ENCODE measurements around the gene MAP4K4.

The MAP4K4 gene

GRCh38 chr2:101699755-101700461, 2.4 kb downstream of the MAP4K4 start:
- Mint-ChIP-seq H3K27ac (no peak overlapping the region), H3K36me3 (peaks cover 28 to 36% of the 10 kb centered on the region in 2 donors), H3K9me3 (peaks cover 3 to 5% of the 10 kb centered on the region in 2 donors), H3K4me1 (peaks cover 30 to 48% of the 10 kb centered on the region in 2 donors), H3K4me3 (no peak overlapping the region), H3K27me3 (no peaks in the 10 kb centered on the region)
- no peak for DNase-seq
- no peak for ATAC-seq (replicated peaks)

DNA sequence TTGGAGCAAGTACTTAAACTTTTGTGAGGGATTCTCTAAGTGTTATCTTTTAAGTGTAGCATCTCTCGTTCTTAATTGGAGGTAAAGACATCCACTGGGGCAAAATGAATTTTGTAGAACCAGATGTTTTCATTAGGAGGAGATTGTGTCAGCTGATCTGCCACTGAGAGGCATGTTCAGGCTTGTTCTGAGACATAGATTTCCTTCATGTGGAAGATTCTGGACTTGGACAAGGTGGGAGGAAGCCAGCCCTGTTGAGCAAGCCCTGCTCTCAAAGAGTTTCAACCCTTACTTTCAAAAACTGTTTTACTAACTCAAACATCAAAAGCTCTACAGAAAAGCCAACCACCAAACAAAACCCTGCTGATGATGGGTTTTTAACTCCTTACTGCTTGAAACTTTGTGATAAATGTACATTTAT, 6.5 kb downstream of the MAP4K4 start:
- Mint-ChIP-seq H3K4me3 (peak overlapping the region; percentile 20 to 60), H3K36me3 (peaks cover 37 to 52% of the 10 kb centered on the region in 2 donors), H3K27me3 (no peaks in the 10 kb centered on the region), H3K9me3 (peaks cover 3 to 5% of the 10 kb centered on the region in 2 donors), H3K27ac (peak overlapping the region; percentile 87), H3K4me1 (peaks cover 47 to 75% of the 10 kb centered on the region in 2 donors)
- ATAC-seq (replicated peaks) (peak; percentile 13 to 24), DNase-seq (no peak)

GRCh38 chr2:101704816-101705578, 7.5 kb downstream of the MAP4K4 start:
- DNase-seq: no peak
- Mint-ChIP-seq H3K4me3 (peak overlapping the region; percentile 49 to 60), H3K27me3 (no peaks in the 10 kb centered on the region), H3K4me1 (peaks cover 49 to 82% of the 10 kb centered on the region in 2 donors), H3K27ac (peak overlapping the region; percentile 87), H3K36me3 (peaks cover 39 to 54% of the 10 kb centered on the region in 2 donors), H3K9me3 (peaks cover 3 to 5% of the 10 kb centered on the region in 2 donors)
- peak in 1 of 2 donors; percentile 14 for ATAC-seq (replicated peaks)

DNA sequence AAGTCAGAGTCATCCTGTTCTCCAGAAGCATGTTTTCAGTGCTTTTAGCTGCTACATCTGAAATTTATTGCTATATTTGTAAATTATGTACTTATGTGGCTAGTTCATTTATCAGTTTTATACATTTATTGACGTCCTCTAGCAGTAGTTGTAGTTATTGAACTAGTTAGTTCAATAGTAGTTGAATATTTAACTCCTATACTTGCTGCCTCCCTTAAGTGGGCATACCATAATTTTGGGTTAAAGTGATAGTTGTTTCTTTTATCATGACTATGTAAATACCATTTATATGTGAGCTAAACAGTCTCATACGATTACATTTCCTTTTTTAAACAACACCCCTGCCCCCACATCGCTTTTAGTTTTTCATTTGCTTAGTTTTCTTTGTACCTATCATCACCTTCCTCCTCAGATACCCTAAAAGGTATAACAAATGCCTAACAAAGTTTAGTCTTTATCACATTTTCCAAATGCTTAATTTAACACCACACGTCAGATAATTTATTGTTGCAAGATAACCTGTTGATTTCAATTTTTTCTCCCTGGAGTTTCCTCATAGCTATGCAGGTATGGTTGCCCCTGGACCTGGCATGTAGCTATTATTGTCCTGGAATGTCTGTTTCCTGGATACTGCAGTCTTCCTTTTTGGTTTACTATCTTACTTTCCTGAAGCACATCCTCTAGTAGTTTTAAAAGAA, 8.8 kb downstream of the MAP4K4 start:
- ATAC-seq (replicated peaks) (no peak), DNase-seq (no peak)
- peaks cover 36 to 50% of the 10 kb centered on the region in 2 donors for H3K36me3 Mint-ChIP-seq
- peak overlapping the region; percentile 5 to 14 for H3K4me3 Mint-ChIP-seq
- H3K27me3 Mint-ChIP-seq: no peaks in the 10 kb centered on the region
- peaks cover 57 to 87% of the 10 kb centered on the region in 2 donors for H3K4me1 Mint-ChIP-seq
- peaks cover 3 to 5% of the 10 kb centered on the region in 2 donors for H3K9me3 Mint-ChIP-seq
- H3K27ac Mint-ChIP-seq: peak overlapping the region; percentile 76

DNA sequence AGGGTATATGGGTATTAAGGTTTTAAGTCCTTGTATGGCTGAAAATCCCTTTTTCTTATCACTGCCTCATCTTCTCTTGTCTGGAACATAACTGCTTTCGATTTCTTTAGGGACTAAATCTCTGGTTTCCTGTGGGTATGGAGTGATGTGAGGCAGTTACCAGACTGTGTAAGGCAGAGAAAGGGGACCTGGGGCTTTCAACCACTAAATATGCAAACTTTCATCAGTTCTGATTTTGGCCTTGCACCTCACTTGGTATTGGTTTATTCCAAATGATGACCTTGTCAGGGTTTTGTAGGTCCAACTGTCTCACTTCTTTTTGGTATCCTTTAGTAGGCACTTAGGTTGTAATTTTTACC, 9.3 kb downstream of the MAP4K4 start:
- H3K4me3 Mint-ChIP-seq: peak overlapping the region; percentile 5 to 14
- H3K36me3 Mint-ChIP-seq: peaks cover 34 to 46% of the 10 kb centered on the region in 2 donors
- H3K27me3 Mint-ChIP-seq: no peaks in the 10 kb centered on the region
- DNase-seq: no peak
- peaks cover 3 to 5% of the 10 kb centered on the region in 2 donors for H3K9me3 Mint-ChIP-seq
- ATAC-seq (replicated peaks): peak; percentile 65 to 72
- H3K4me1 Mint-ChIP-seq: peaks cover 59 to 88% of the 10 kb centered on the region in 2 donors
- H3K27ac Mint-ChIP-seq: peak overlapping the region; percentile 76

DNA sequence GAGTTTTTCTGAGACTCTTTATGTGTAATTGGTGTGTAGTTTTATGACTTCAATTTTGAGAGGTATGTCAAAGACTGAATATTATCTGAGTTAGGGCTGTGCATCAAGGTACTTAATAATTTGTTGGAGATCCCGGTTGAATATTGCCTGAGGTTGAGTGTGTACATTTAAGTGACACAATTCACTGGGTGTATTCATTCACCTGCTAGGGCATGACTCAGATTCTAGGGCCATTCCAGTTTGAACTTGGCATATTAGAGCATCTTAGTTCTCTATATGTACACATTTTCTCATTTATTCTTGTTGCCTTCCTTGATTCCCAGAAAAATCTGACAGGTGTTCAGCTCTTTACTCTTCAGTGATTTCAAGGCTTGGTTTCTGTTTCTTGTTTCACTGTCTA, 12.5 kb downstream of the MAP4K4 start:
- Mint-ChIP-seq H3K4me1 (peaks cover 44 to 78% of the 10 kb centered on the region in 2 donors), H3K27ac (peak overlapping the region; percentile 81), H3K27me3 (no peaks in the 10 kb centered on the region), H3K9me3 (no peaks in the 10 kb centered on the region), H3K36me3 (peaks cover 16 to 19% of the 10 kb centered on the region in 2 donors), H3K4me3 (peak overlapping the region in 1 of 2 donors; percentile 42)
- ATAC-seq (replicated peaks): peak; percentile 5 to 10
- no peak for DNase-seq

- Mint-ChIP-seq H3K27ac (peak overlapping the region; percentile 85), H3K9me3 (no peaks in the 10 kb centered on the region), H3K4me3 (peak overlapping the region; percentile 14 to 36), H3K27me3 (no peaks in the 10 kb centered on the region), H3K36me3 (peaks cover 15 to 18% of the 10 kb centered on the region in 2 donors), H3K4me1 (peaks cover 41 to 80% of the 10 kb centered on the region in 2 donors)
- DNase-seq (no peak), ATAC-seq (replicated peaks) (peak; percentile 83)
These were observed 13.2 kb downstream of the MAP4K4 start for GRCh38 chr2:101710471-101711318.

- ATAC-seq (replicated peaks) (no peak), DNase-seq (no peak)
- peaks cover 2 to 5% of the 10 kb centered on the region in 2 donors for H3K9me3 Mint-ChIP-seq
- no peak overlapping the region for H3K4me3 Mint-ChIP-seq
- no peak overlapping the region for H3K27ac Mint-ChIP-seq
- peaks cover 53 to 84% of the 10 kb centered on the region in 2 donors for H3K4me1 Mint-ChIP-seq
- peaks cover 15 to 32% of the 10 kb centered on the region in 2 donors for H3K36me3 Mint-ChIP-seq
- no peaks in the 10 kb centered on the region for H3K27me3 Mint-ChIP-seq
These were observed 16.6 kb downstream of the MAP4K4 start for GRCh38 chr2:101714118-101714517.

DNA sequence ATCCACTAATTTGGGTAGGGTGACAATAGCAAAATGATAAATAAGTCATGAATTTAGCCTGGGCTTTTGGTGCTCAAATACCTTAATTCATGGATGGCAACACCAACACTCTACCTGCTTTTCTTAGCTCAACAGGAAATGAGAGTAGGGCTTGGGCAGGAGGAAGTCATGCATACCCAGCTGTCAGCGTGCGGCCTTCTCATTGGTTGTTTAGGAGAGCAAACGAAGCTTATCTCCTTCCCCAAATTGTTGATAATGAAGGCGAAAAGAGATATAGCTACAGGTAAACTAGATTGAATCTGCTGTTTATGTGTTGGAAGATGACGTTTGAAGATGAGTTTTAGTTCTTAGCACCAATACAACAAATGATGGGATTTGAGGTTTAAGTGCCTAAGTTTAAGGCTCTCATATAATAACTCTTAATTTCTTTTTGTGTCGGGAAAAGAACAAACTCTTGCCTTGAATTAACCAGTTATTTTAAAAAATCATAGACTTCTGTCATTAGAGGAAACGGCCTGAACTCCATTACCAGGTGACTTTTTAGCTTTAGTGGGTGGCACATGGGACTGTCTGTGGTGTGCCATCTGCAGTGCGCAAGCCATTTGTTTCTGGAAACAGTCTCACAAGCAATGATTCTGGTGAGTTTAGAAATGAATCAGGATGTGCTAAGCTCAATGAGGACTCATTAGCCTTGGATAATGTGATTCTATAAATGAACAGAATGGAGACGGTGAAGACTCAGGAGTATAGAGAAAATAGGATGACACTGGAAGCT, 19.8 kb downstream of the MAP4K4 start:
- peak; percentile 75 to 80 for ATAC-seq (replicated peaks)
- peak overlapping the region; percentile 65 to 66 for H3K4me3 Mint-ChIP-seq
- no peaks in the 10 kb centered on the region for H3K27me3 Mint-ChIP-seq
- H3K27ac Mint-ChIP-seq: peak overlapping the region; percentile 97
- H3K9me3 Mint-ChIP-seq: peaks cover 8 to 11% of the 10 kb centered on the region in 2 donors
- peaks cover 44 to 83% of the 10 kb centered on the region in 2 donors for H3K4me1 Mint-ChIP-seq
- H3K36me3 Mint-ChIP-seq: peaks cover 27 to 53% of the 10 kb centered on the region in 2 donors
- peak; percentile 64 for DNase-seq

- no peak for ATAC-seq (replicated peaks)
- Mint-ChIP-seq H3K27ac (peak overlapping the region; percentile 97), H3K36me3 (peaks cover 36 to 65% of the 10 kb centered on the region in 2 donors), H3K4me3 (peak overlapping the region; percentile 51 to 62), H3K4me1 (peaks cover 50 to 88% of the 10 kb centered on the region in 2 donors), H3K27me3 (no peaks in the 10 kb centered on the region), H3K9me3 (peaks cover 14 to 18% of the 10 kb centered on the region in 2 donors)
- DNase-seq: no peak
These were observed 21.0 kb downstream of the MAP4K4 start for GRCh38 chr2:101718479-101718878.

- Mint-ChIP-seq H3K4me1 (peaks cover 54 to 90% of the 10 kb centered on the region in 2 donors), H3K4me3 (peak overlapping the region; percentile 62 to 77), H3K9me3 (peaks cover 15 to 18% of the 10 kb centered on the region in 2 donors), H3K36me3 (peaks cover 38 to 71% of the 10 kb centered on the region in 2 donors), H3K27ac (peak overlapping the region; percentile 97), H3K27me3 (no peaks in the 10 kb centered on the region)
- DNase-seq (peak; percentile 47), ATAC-seq (replicated peaks) (peak; percentile 70 to 75)
These were observed 21.6 kb downstream of the MAP4K4 start for GRCh38 chr2:101718993-101719571.

DNA sequence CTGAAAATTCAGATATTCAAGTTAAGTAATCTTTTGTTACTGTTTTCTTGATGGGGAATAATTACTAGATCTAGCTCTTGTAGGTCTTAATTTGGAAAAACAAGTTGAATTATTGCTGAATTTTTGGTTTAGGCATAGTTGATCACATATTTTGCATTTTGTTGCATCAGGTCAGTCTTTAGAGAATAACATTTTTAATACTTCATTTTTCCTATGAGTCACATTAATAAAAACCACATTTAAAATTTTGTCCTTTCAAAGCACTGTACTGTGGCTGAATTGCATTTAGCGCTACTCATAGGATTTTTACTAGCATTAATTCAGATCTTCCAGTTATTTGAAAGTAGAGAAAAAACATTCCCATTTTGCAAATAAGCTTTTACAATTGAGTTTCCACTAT, 23.2 kb downstream of the MAP4K4 start:
- no peak overlapping the region for H3K4me3 Mint-ChIP-seq
- H3K36me3 Mint-ChIP-seq: peaks cover 38 to 74% of the 10 kb centered on the region in 2 donors
- no peaks in the 10 kb centered on the region for H3K27me3 Mint-ChIP-seq
- DNase-seq: no peak
- H3K9me3 Mint-ChIP-seq: peaks cover 17 to 18% of the 10 kb centered on the region in 2 donors
- H3K4me1 Mint-ChIP-seq: peaks cover 60 to 91% of the 10 kb centered on the region in 2 donors
- no peak for ATAC-seq (replicated peaks)
- peak overlapping the region; percentile 97 for H3K27ac Mint-ChIP-seq
